H1 (cell line): ENCODE results near the gene WDR3. TPM values are rescaled to one million over a fixed set of nuclear protein-coding genes. Genes with fewer than 3 reads are reported as not detected.

Experiments used
- CTCF ChIA-PET: fragments of 300-600 bp; sonication (Branson Sonifier 250); formaldehyde crosslinking; loops from one replicate; lab custom pipeline; 2021; ENCODE audit not compliant: partially characterized antibody; lab: Charles Lee
- POLR2A ChIA-PET: fragments of 300-600 bp; sonication (Branson Sonifier 250); formaldehyde crosslinking; loops from one replicate; lab custom pipeline; 2021; ENCODE audit warnings: inconsistent platforms; ENCODE audit not compliant: partially characterized antibody; lab: Charles Lee
- DNase-seq, 2 experiments: peaks; one replicate each; pipeline versions ENCODE4 v3.0.0 to v3.0.0-alpha.2; 2010 to 2022; ENCODE audit warnings: low spot score in 2 of 2, low read depth in 1 of 2, mixed read lengths in 1 of 2
- FAIRE-seq: peaks from 2 replicates; lab custom pipeline; 2011; peaks lifted over from hg19 to GRCh38; lab: Jason Lieb, UNC
- H2AFZ ChIP-seq: 2 replicates; pipeline ENCODE4 v1.8.1; 2012; ENCODE audit warnings: low read length, inconsistent platforms
- H2AK5ac ChIP-seq: 2 replicates; pipeline ENCODE4 v1.6.1; 2013; ENCODE audit warnings: low read depth, low read length
- H2BK120ac ChIP-seq: replicated peaks from 2 replicates; pipeline ENCODE3; 2013; ENCODE audit warnings: low read depth, low read length, inconsistent platforms
- H2BK12ac ChIP-seq: 2 replicates; pipeline ENCODE4 v1.6.1; 2013; ENCODE audit warnings: low read depth, low read length
- H2BK15ac ChIP-seq: 2 replicates; pipeline ENCODE4 v1.6.1; 2013; ENCODE audit warnings: low read length
- H2BK20ac ChIP-seq: 2 replicates; pipeline ENCODE4 v1.6.1; 2013; ENCODE audit warnings: low read length
- H2BK5ac ChIP-seq: 2 replicates; pipeline ENCODE4 v1.6.1; 2013; ENCODE audit warnings: low read depth, low read length
- H3K14ac ChIP-seq: 2 replicates; pipeline ENCODE4 v1.6.1; 2013; ENCODE audit warnings: inconsistent platforms; ENCODE audit not compliant: insufficient read length
- H3K18ac ChIP-seq: 2 replicates; pipeline ENCODE4 v1.6.1; 2013; ENCODE audit warnings: low read length; ENCODE audit errors: extremely low read depth
- H3K23ac ChIP-seq: 2 replicates; pipeline ENCODE4 v1.6.1; 2013; ENCODE audit warnings: inconsistent platforms; ENCODE audit not compliant: insufficient read length
- H3K23me2 ChIP-seq: 2 replicates; pipeline ENCODE4 v1.6.1; 2013; ENCODE audit warnings: low read depth, low read length
- H3K27ac ChIP-seq: 2 replicates; pipeline ENCODE4 v1.6.1; 2011; ENCODE audit warnings: low read depth, low read length, inconsistent platforms
- H3K27me3 ChIP-seq, 4 experiments: replicated peaks in 1 of 4; 1 replicate in 1 of 4; 2 replicates in 3 of 4; pipeline versions ENCODE4 v1.6.1 to v1.8.1; 2011 to 2013; ENCODE audit warnings: low read length in 3 of 4, mild to moderate bottlenecking in 3 of 4, inconsistent platforms in 2 of 4, mixed read lengths in 2 of 4, moderate library complexity in 1 of 4; ENCODE audit not compliant: control insufficient read depth in 3 of 4, insufficient read depth in 3 of 4; ENCODE audit errors: extremely low read depth in 1 of 4
- H3K36me3 ChIP-seq, 4 experiments: 2 replicates each; pipeline versions ENCODE4 v1.6.1 to v1.8.1; 2011 to 2013; ENCODE audit warnings: mild to moderate bottlenecking in 4 of 4, low read length in 3 of 4, moderate library complexity in 2 of 4, control low read depth in 1 of 4, inconsistent platforms in 1 of 4; ENCODE audit not compliant: insufficient read depth in 4 of 4, control insufficient read depth in 2 of 4
- H3K4ac ChIP-seq: replicated peaks from 2 replicates; pipeline ENCODE3; 2013; ENCODE audit warnings: low read length, low read depth, mixed read lengths, inconsistent platforms; ENCODE audit not compliant: insufficient read length
- H3K4me1 ChIP-seq, 4 experiments: replicated peaks in 1 of 4; 1 replicate in 1 of 4; 2 replicates in 3 of 4; pipeline versions ENCODE4 v1.6.1 to v1.8.1; 2011 to 2013; ENCODE audit warnings: low read length in 3 of 4, inconsistent platforms in 2 of 4, mixed read lengths in 1 of 4; ENCODE audit not compliant: insufficient read depth in 4 of 4, control insufficient read depth in 3 of 4
- H3K4me2 ChIP-seq, 2 experiments: 2 replicates each; pipeline versions ENCODE4 v1.6.1 to v1.8.1; 2011 to 2013; ENCODE audit warnings: low read depth in 2 of 2, low read length in 2 of 2, control low read depth in 1 of 2, inconsistent platforms in 1 of 2, mild to moderate bottlenecking in 1 of 2; ENCODE audit not compliant: insufficient read depth in 1 of 2
- H3K4me3 ChIP-seq, 4 experiments: fragments of 200-600, 300-600 bp in 1 of 4; sonication (generic), shearing (Covaris generic), sonication (Bioruptor Twin) in 1 of 4; 2 replicates each; pipeline versions ENCODE4 v1.5.1 to v1.8.1; 2011 to 2016; ENCODE audit warnings: low read length in 4 of 4, low read depth in 3 of 4, control low read depth in 2 of 4, inconsistent platforms in 2 of 4, mild to moderate bottlenecking in 2 of 4, mixed read lengths in 1 of 4, moderate library complexity in 1 of 4; ENCODE audit not compliant: insufficient read depth in 2 of 4; ENCODE audit errors: extremely low read depth in 1 of 4
- H3K56ac ChIP-seq: replicated peaks from 2 replicates; pipeline ENCODE3; 2013; ENCODE audit warnings: low read depth, mild to moderate bottlenecking, mixed read lengths, low read length, inconsistent platforms; ENCODE audit not compliant: insufficient read length
- H3K79me1 ChIP-seq: 2 replicates; pipeline ENCODE4 v1.6.1; 2013; ENCODE audit warnings: low read depth, low read length, control low read depth
- H3K79me2 ChIP-seq, 2 experiments: 2 replicates each; pipeline versions ENCODE4 v1.6.1 to v1.8.1; 2012 to 2013; ENCODE audit warnings: low read length in 2 of 2, mild to moderate bottlenecking in 2 of 2, inconsistent platforms in 1 of 2; ENCODE audit not compliant: insufficient read depth in 2 of 2, control insufficient read depth in 1 of 2
- H3K9ac ChIP-seq, 4 experiments: replicated peaks in 1 of 4; 1 replicate in 1 of 4; 2 replicates in 3 of 4; pipeline versions ENCODE4 v1.6.1 to v1.8.1; 2011 to 2013; ENCODE audit warnings: low read depth in 3 of 4, low read length in 3 of 4, control low read depth in 2 of 4, mild to moderate bottlenecking in 2 of 4, moderate library complexity in 2 of 4, inconsistent platforms in 1 of 4; ENCODE audit errors: extremely low read depth in 1 of 4
- H3K9me3 ChIP-seq, 2 experiments: 2 replicates each; pipeline versions ENCODE4 v1.6.1 to v1.8.1; 2012 to 2013; ENCODE audit warnings: mild to moderate bottlenecking in 2 of 2, moderate library complexity in 2 of 2, control low read depth in 1 of 2, inconsistent platforms in 1 of 2, low read depth in 1 of 2, low read length in 1 of 2, mixed read lengths in 1 of 2; ENCODE audit not compliant: insufficient read depth in 2 of 2
- H4K20me1 ChIP-seq, 2 experiments: replicated peaks in 1 of 2; 2 replicates each; pipeline versions ENCODE3 to v1.8.1; 2011 to 2013; ENCODE audit warnings: inconsistent platforms in 2 of 2, low read length in 2 of 2, mild to moderate bottlenecking in 1 of 2; ENCODE audit not compliant: insufficient read depth in 2 of 2, control insufficient read depth in 1 of 2
- H4K5ac ChIP-seq: 2 replicates; pipeline ENCODE4 v1.6.1; 2013; ENCODE audit warnings: low read length, low read depth, mixed read lengths, inconsistent platforms; ENCODE audit not compliant: insufficient read length
- H4K8ac ChIP-seq: 2 replicates; pipeline ENCODE4 v1.8.0; 2013; ENCODE audit warnings: mild to moderate bottlenecking, moderate library complexity, low read length, inconsistent platforms; ENCODE audit not compliant: insufficient read depth; ENCODE audit errors: extremely low read depth
- H4K91ac ChIP-seq: replicated peaks from 2 replicates; pipeline ENCODE3; 2013; ENCODE audit warnings: low read length, mixed read lengths, inconsistent platforms; ENCODE audit not compliant: insufficient read length
- CHD1 ChIP-seq: IDR thresholded peaks from 2 replicates; pipeline ENCODE4 v1.6.1; 2012; ENCODE audit warnings: low read depth, low read length, improper control_type of control experiment
- CHD2 ChIP-seq: IDR thresholded peaks from 2 replicates; pipeline ENCODE4 v1.6.1; 2012; ENCODE audit warnings: low read length, improper control_type of control experiment
- CREB1 ChIP-seq: IDR thresholded peaks from 2 replicates; pipeline ENCODE4 v1.6.1; 2012; ENCODE audit warnings: inconsistent platforms
- CTBP2 ChIP-seq: IDR thresholded peaks from 2 replicates; pipeline ENCODE4 v1.7.0; 2011; ENCODE audit warnings: borderline replicate concordance, mild to moderate bottlenecking, moderate library complexity, mixed read lengths, low read length; ENCODE audit not compliant: insufficient read depth, insufficient read length
- HDAC2 ChIP-seq, 2 experiments: fragments of 300-600 bp in 1 of 2; sonication (generic) in 1 of 2; IDR thresholded peaks; 2 replicates each; pipeline ENCODE4 v1.6.1; 2011 to 2012; ENCODE audit warnings: low read depth in 2 of 2, low read length in 2 of 2, mild to moderate bottlenecking in 2 of 2, moderate library complexity in 2 of 2, borderline replicate concordance in 1 of 2, inconsistent platforms in 1 of 2
- HDAC6 ChIP-seq: IDR thresholded peaks from one replicate; pipeline ENCODE4 v1.7.1; 2012; ENCODE audit warnings: low read depth, mild to moderate bottlenecking, inconsistent platforms, low read length, moderate library complexity
- JUND ChIP-seq: IDR thresholded peaks from 2 replicates; pipeline ENCODE4 v1.6.1; 2011; ENCODE audit warnings: mild to moderate bottlenecking, improper control_type of control experiment, low read length
- PHF8 ChIP-seq: fragments of 200-600 bp; sonication (generic); conservative IDR thresholded peaks from 2 replicates; pipeline ENCODE4 v1.7.1; 2012; ENCODE audit warnings: low read depth, mild to moderate bottlenecking, inconsistent platforms, low read length, moderate library complexity
- RBBP5 ChIP-seq: IDR thresholded peaks from 2 replicates; pipeline ENCODE4 v1.7.1; 2012; ENCODE audit warnings: low read depth, mild to moderate bottlenecking, inconsistent platforms, low read length, moderate library complexity, borderline replicate concordance
- SIN3A ChIP-seq, 2 experiments: IDR thresholded peaks in 1 of 2; conservative IDR thresholded peaks in 1 of 2; 2 replicates each; pipeline ENCODE4 v1.6.1; 2011 to 2012; ENCODE audit warnings: low read length in 2 of 2, improper control_type of control experiment in 1 of 2, low read depth in 1 of 2, mild to moderate bottlenecking in 1 of 2
- TAF7 ChIP-seq: optimal IDR thresholded peaks from 2 replicates; pipeline ENCODE3; 2011; ENCODE audit warnings: low read depth, mild to moderate bottlenecking, inconsistent platforms, low read length, moderate library complexity, borderline replicate concordance
- TEAD4 ChIP-seq: IDR thresholded peaks from 2 replicates; pipeline ENCODE4 v1.6.1; 2012; ENCODE audit warnings: low read depth, low read length, inconsistent platforms, mixed read lengths
- YY1 ChIP-seq: IDR thresholded peaks from 2 replicates; pipeline ENCODE4 v1.6.1; 2011; ENCODE audit warnings: low read depth, mild to moderate bottlenecking, low read length
- WGBS, 2 experiments: shearing (Covaris generic) in 1 of 2; methylation state at CpG; one replicate each; pipeline versions ENCODE4 v1.1.6 to v1.1.7; 2013 to 2015; ENCODE audit warnings: low lambda C conversion rate in 2 of 2, mixed read lengths in 2 of 2, inconsistent platforms in 1 of 2, low coverage in 1 of 2, missing lambda C conversion rate in 1 of 2; ENCODE audit not compliant: insufficient replicate concordance in 2 of 2, insufficient coverage in 1 of 2, insufficient read length in 1 of 2; ENCODE audit errors: extremely low coverage in 1 of 2, missing lambda C conversion rate in 1 of 2; 5-methylcytosine and 5-hydroxymethylcytosine counted together
- polyA plus RNA-seq, 7 experiments: library from polyadenylated mRNA; depleted of rRNA in 3 of 7; stranded (reverse) in 5 of 7; unstranded in 2 of 7; fragments of >200 nt in 5 of 7; fragments of 200-250 nt in 2 of 7; gene quantifications; 1 replicate in 5 of 7; 2 replicates in 1 of 7; 4 replicates in 1 of 7; pipeline versions ENCODE4 v1.2.1 to v1.2.3, GENCODE V29; 2011 to 2013; ENCODE audit warnings: missing spikeins in 2 of 7, mixed read lengths in 2 of 7
- total RNA-seq: library from RNA; stranded (reverse); fragmentation: NEBNext Ultra II Directional; extraction: Animal tissue kit (Norgen Biotek cat#: 25700); gene quantifications from 2 replicates; pipeline ENCODE4 v1.2.1, GENCODE V29; 2021

The WDR3 gene
- total and polyA plus RNA-seq, 2 of the 8 experiments (the other 6 are each of a cell fraction or from before 2014, with no cell fraction given) = 18.2 to 67.9 TPM

DNA sequence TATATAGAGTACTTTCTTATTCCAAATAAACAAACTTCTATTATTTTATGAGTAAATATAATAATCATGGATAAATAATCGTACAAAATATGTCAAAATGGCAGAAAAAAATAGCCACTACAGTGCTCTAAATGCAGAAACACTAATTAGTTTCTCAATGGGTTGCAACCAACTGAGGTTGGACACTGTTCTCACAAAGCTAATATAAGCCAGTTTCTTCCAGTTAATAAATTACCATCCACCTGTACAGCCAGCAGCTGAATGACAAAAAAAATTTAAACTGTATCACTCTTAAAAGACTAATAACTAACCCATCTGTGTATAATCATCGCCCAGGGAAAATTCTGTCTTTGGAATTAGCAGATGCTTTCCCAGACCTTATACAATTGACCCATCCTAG, 37.0 kb upstream of the WDR3 start:
- Histone ChIP-seq H3K79me1 (no peaks in the 10 kb centered on the region), H3K9ac (no peak overlapping the region), H3K4me3 (no peak overlapping the region)
- TF ChIP-seq CHD1 (no peak), YY1 (no peak), CHD2 (no peak), SIN3A (conservative IDR thresholded peaks at IDR 0.05 in 1 of 2, IDR thresholded peaks at IDR 0.05 in 1 of 2; ENCODE audit: low read depth in 1 of 2, low read length in 2 of 2) (no peak), TEAD4 (no peak), JUND (no peak), HDAC2 (IDR thresholded peaks at IDR 0.05; ENCODE audit: borderline replicate concordance in 1 of 2, low read depth in 2 of 2, low read length in 2 of 2) (no peak), PHF8 (no peak), CTBP2 (no peak), HDAC6 (no peak), TAF7 (no peak), CREB1 (no peak), RBBP5 (no peak)
- TF ChIP-seq, all 59 proteins: peak for 0
- Histone ChIP-seq H3K18ac (no peak overlapping the region), H3K36me3 (peaks cover 0 to 12% (median 3%) of the 10 kb centered on the region in 4 experiments; a peak in 4 of 8 replicates), H3K4ac (no peak overlapping the region), H3K79me2 (no peaks in the 10 kb centered on the region), H4K91ac (no peak overlapping the region), H3K14ac (no peak overlapping the region), H3K27me3 (no peaks in the 10 kb centered on the region), H2BK20ac (no peak overlapping the region), H3K56ac (no peak overlapping the region), H2BK15ac (no peak overlapping the region), H3K4me2 (no peak overlapping the region), H3K4me1 (no peaks in the 10 kb centered on the region), H2BK5ac (no peak overlapping the region), H4K5ac (no peak overlapping the region), H2BK120ac (no peak overlapping the region), H4K20me1 (no peaks in the 10 kb centered on the region), H3K23ac (no peak overlapping the region), H2AK5ac (no peak overlapping the region), H3K23me2 (no peaks in the 10 kb centered on the region), H3K9me3 (no peaks in the 10 kb centered on the region), H3K27ac (no peak overlapping the region), H4K8ac (no peak overlapping the region), H2BK12ac (no peak overlapping the region), H2AFZ (no peak overlapping the region)
- CTCF ChIA-PET = interaction anchor here (1.1 kb wide), 1 partner anchor 13 kb away, joined by 4 read pairs; no protein-coding TSS in a partner anchor
- whole genome bisulfite sequencing, 2 experiments = 91% methylated on average over 2 of the region's 2 CpGs; no CpG with 5 or more reads in 1 of the 2 experiments
- DNase-seq = no peak
- FAIRE-seq = no peak
- POLR2A ChIA-PET = no interaction called here
